ENCODE results near the gene PSMB5. TPM values are rescaled to one million over a fixed set of nuclear protein-coding genes. Genes with fewer than 3 reads are reported as not detected.
"Not testable (repeated sequence)": the region's sequence is repeated elsewhere in the genome, so short reads cannot be mapped to it uniquely, and the experiment has no call there.

Gene PSMB5
- total RNA-seq, 4 donors from 2014 or later, result 126 to 150 (median 129) TPM

GRCh38 chr14:23006188-23006534 is 28.5 kb downstream of the PSMB5 start:
- TF ChIP-seq, protein P1, sequence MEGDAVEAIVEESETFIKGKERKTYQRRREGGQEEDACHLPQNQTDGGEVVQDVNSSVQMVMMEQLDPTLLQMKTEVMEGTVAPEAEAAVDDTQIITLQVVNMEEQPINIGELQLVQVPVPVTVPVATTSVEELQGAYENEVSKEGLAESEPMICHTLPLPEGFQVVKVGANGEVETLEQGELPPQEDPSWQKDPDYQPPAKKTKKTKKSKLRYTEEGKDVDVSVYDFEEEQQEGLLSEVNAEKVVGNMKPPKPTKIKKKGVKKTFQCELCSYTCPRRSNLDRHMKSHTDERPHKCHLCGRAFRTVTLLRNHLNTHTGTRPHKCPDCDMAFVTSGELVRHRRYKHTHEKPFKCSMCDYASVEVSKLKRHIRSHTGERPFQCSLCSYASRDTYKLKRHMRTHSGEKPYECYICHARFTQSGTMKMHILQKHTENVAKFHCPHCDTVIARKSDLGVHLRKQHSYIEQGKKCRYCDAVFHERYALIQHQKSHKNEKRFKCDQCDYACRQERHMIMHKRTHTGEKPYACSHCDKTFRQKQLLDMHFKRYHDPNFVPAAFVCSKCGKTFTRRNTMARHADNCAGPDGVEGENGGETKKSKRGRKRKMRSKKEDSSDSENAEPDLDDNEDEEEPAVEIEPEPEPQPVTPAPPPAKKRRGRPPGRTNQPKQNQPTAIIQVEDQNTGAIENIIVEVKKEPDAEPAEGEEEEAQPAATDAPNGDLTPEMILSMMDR (IDR thresholded peaks at IDR 0.05), result no peak
- DNase-seq (ENCODE audit: low spot score) (no peak), ATAC-seq (ENCODE audit: low FRiP score) (no peak)

DNA sequence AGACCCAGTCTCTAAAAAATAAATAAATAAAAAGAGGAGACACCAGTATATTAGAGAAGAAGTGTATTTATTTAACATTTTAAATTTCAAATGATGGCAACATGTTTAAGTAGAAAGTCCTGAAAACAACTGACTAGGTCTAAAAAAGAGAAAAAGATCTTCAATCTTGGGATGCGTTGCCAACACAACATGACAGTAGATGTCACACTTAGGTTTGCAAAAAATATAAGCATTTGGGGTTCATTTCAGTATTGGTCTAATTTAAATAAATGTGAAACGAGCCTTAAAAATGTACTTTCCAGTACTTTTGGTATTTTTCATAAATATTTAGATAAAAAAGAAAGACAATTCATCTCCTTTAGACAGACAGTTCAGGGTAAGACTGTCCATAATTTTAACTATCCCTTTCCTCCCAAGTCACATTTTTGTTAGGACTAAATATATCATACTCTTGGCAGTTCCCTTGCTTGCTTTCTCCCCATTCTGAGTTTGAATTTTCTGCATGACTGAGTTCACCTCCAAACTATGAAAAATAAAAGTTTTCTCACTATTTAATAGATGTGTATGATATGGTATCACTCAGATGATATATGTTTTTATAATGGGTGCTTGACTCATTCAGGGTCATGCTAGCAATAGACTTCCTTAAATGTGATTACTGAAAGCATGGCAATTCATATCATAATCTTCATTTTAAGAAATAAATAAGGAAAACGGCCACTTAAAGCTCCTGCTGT is 29.1 kb downstream of the PSMB5 start:
- ATAC-seq (ENCODE audit: low FRiP score), result no peak
- TF ChIP-seq, protein P1 (IDR thresholded peaks at IDR 0.05), result no peak
- DNase-seq (ENCODE audit: low spot score), result no peak

GRCh38 chr14:23004274-23004673 is 30.4 kb downstream of the PSMB5 start:
- not testable (repeated sequence) for DNase-seq (ENCODE audit: low spot score); ATAC-seq (ENCODE audit: low FRiP score)

DNA sequence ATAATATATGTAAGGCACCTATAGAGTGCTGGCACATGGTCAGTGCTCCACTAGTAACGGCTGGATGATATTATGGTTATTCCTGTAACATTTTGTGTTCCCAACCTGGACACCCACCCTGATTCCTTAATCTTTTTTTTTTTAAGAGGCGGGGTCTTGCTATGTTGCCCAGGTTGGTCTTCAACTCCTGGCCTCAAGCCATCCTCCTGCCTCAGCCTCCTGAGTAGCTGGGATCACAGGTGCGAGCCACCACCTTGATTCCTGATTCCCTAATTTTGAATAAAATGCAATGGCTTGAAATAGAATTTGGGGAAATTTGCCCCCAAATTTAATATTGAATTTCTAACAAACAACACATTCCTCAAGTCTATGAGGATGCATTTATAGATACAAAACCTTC is 32.1 kb downstream of the PSMB5 start:
- DNase-seq (ENCODE audit: low spot score), result no peak
- TF ChIP-seq, protein P1 (IDR thresholded peaks at IDR 0.05), result no peak
- ATAC-seq (ENCODE audit: low FRiP score), result no peak

GRCh38 chr14:23000860-23001259 is 33.8 kb downstream of the PSMB5 start:
- no peak for ATAC-seq (ENCODE audit: low FRiP score)
- TF ChIP-seq, protein P1 (IDR thresholded peaks at IDR 0.05), result no peak
- DNase-seq (ENCODE audit: low spot score), result no peak

GRCh38 chr14:22998329-22999012 is 36.2 kb downstream of the PSMB5 start:
- ATAC-seq (ENCODE audit: low FRiP score), result no peak
- TF ChIP-seq, protein P1 (IDR thresholded peaks at IDR 0.05), result no peak
- DNase-seq (ENCODE audit: low spot score), result no peak

GRCh38 chr14:22997676-22998323 is 36.9 kb downstream of the PSMB5 start:
- DNase-seq (ENCODE audit: low spot score), result no peak
- TF ChIP-seq, protein P1 (IDR thresholded peaks at IDR 0.05), result no peak
- no peak for ATAC-seq (ENCODE audit: low FRiP score)

All from omental fat pad (tissue), 4 donors.